Fibroblast of mammary gland (primary cell): ENCODE data around the gene ACKR2.

ENCODE experiments used
- DNase-seq: peaks from one replicate; pipeline ENCODE4 v3.0.0-alpha.2; 2010; ENCODE audit warnings: low read depth
- H3K4me3 ChIP-seq: 2 replicates; pipeline ENCODE4 v1.5.1; 2011; ENCODE audit warnings: low read depth, mild to moderate bottlenecking, low read length, moderate library complexity; ENCODE audit not compliant: control insufficient read depth
- CTCF ChIP-seq: conservative IDR thresholded peaks from 2 replicates; pipeline ENCODE4 v1.5.1; 2011; ENCODE audit warnings: low read depth, low read length, inconsistent platforms; ENCODE audit not compliant: control insufficient read depth, insufficient read depth

ACKR2 gene

GRCh38 chr3:42809202-42809601, at the start of gene ACKR2:
ACKR2 (plus strand) TSS chr3:42809445; CDS start chr3:42864503, 55,058 bp downstream.
- TF ChIP-seq CTCF = no peak
- no peak for DNase-seq
- H3K4me3 ChIP-seq = no peak within 1 kb of the TSS

GRCh38 chr3:42762046-42762724, 47.1 kb upstream of the ACKR2 start:
- DNase-seq = peak; percentile 35
- TF ChIP-seq CTCF = no peak
- H3K4me3 ChIP-seq = no peak overlapping the region

- H3K4me3 ChIP-seq = no peak overlapping the region
- peak; percentile 59 for DNase-seq
- TF ChIP-seq CTCF = no peak
Measured at GRCh38 chr3:42763021-42763420, 46.2 kb upstream of the ACKR2 start.

GRCh38 chr3:42764115-42764514, 45.1 kb upstream of the ACKR2 start:
- DNase-seq = no peak
- H3K4me3 ChIP-seq = no peak overlapping the region
- no peak for TF ChIP-seq CTCF

GRCh38 chr3:42764561-42765295, 44.5 kb upstream of the ACKR2 start:
- no peak for DNase-seq
- TF ChIP-seq CTCF = no peak
- no peak overlapping the region for H3K4me3 ChIP-seq

- H3K4me3 ChIP-seq = no peak overlapping the region
- no peak for TF ChIP-seq CTCF
- no peak for DNase-seq
Measured at GRCh38 chr3:42769477-42770131, 39.6 kb upstream of the ACKR2 start.
